C4-2B (cell line): ENCODE measurements around the gene AK8.

Experiments used
- CTCF ChIP-seq: fragments of 450-650 bp; conservative IDR thresholded peaks from 2 replicates; pipeline ENCODE4 v1.5.1; 2017; ENCODE audit warnings: mild to moderate bottlenecking
- ZFX ChIP-seq: fragments of 450-650 bp; IDR thresholded peaks from 2 replicates; pipeline ENCODE4 v1.6.1; 2017

GRCh38 chr9:132783006-132783405 lies 95.1 kb downstream of the AK8 start:
- TF ChIP-seq CTCF (no peak), ZFX (no peak)
